WTC11 (cell line): ENCODE measurements around the gene PHLDA2.

Source experiments
- CTCF ChIP-seq: fragments of 200-600 bp; IDR thresholded peaks from 2 replicates; pipeline ENCODE4 v1.8.0; 2022; ENCODE audit warnings: antibody characterized with exemption
- E2F1 ChIP-seq: sonication (generic); formaldehyde crosslinking; IDR thresholded peaks from 2 replicates; pipeline ENCODE4 v1.8.0; 2022; ENCODE audit warnings: mild to moderate bottlenecking, missing genetic modification reagents
- ESRRA ChIP-seq: sonication (generic); formaldehyde crosslinking; IDR thresholded peaks from 2 replicates; pipeline ENCODE4 v1.8.1; 2022; ENCODE audit warnings: mild to moderate bottlenecking, missing genetic modification reagents, borderline replicate concordance
- GABPB1 ChIP-seq: sonication (generic); formaldehyde crosslinking; IDR thresholded peaks from 2 replicates; pipeline ENCODE4 v1.8.1; 2023; ENCODE audit warnings: mild to moderate bottlenecking, missing genetic modification reagents
- JUN ChIP-seq: sonication (generic); formaldehyde crosslinking; IDR thresholded peaks from 2 replicates; pipeline ENCODE4 v1.8.0; 2023; ENCODE audit warnings: mild to moderate bottlenecking, missing genetic modification reagents
- MAX ChIP-seq: sonication (generic); formaldehyde crosslinking; IDR thresholded peaks from 2 replicates; pipeline ENCODE4 v1.8.0; 2022; ENCODE audit warnings: mild to moderate bottlenecking, missing genetic modification reagents
- SMAD4 ChIP-seq: sonication (generic); formaldehyde crosslinking; IDR thresholded peaks from 2 replicates; pipeline ENCODE4 v1.8.0; 2022; ENCODE audit warnings: mild to moderate bottlenecking, missing genetic modification reagents
- ZBTB21 ChIP-seq: sonication (generic); formaldehyde crosslinking; IDR thresholded peaks from 2 replicates; pipeline ENCODE4 v1.8.1; 2023; ENCODE audit warnings: mild to moderate bottlenecking, missing genetic modification reagents, borderline replicate concordance
- ZNF232 ChIP-seq: sonication (generic); formaldehyde crosslinking; IDR thresholded peaks from 2 replicates; pipeline ENCODE4 v1.8.0; 2022; ENCODE audit warnings: mild to moderate bottlenecking, missing genetic modification reagents
- ZNF263 ChIP-seq: sonication (generic); formaldehyde crosslinking; IDR thresholded peaks from 2 replicates; pipeline ENCODE4 v1.8.1; 2022; ENCODE audit warnings: low read depth, mild to moderate bottlenecking, moderate library complexity, missing genetic modification reagents

GRCh38 chr11:2934021-2934550 is 4.9 kb upstream of the PHLDA2 start:
- TF ChIP-seq ZBTB21 (CRISPR knock-in tag): no peak
- no peak for TF ChIP-seq CTCF
- TF ChIP-seq GABPB1 (CRISPR knock-in tag): no peak
- no peak for TF ChIP-seq MAX (CRISPR knock-in tag)
- TF ChIP-seq E2F1: no peak
- TF ChIP-seq SMAD4: no peak
- TF ChIP-seq ESRRA (CRISPR knock-in tag): no peak
- TF ChIP-seq JUN: no peak
- no peak for TF ChIP-seq ZNF232 (CRISPR knock-in tag)
- TF ChIP-seq ZNF263 (CRISPR knock-in tag): no peak
